GM21515 (cell line): ENCODE results near the gene RHPN2.
"Not testable (repeated sequence)": the region's sequence is repeated elsewhere in the genome, so short reads cannot be mapped to it uniquely, and the experiment has no call there.

Experiments used
- ATAC-seq: cut with Tn5 transposase; IDR thresholded peaks from one replicate; pipeline ENCODE4 v1.9.1; 2021; ENCODE audit not compliant: unreplicated experiment

RHPN2 gene

DNA sequence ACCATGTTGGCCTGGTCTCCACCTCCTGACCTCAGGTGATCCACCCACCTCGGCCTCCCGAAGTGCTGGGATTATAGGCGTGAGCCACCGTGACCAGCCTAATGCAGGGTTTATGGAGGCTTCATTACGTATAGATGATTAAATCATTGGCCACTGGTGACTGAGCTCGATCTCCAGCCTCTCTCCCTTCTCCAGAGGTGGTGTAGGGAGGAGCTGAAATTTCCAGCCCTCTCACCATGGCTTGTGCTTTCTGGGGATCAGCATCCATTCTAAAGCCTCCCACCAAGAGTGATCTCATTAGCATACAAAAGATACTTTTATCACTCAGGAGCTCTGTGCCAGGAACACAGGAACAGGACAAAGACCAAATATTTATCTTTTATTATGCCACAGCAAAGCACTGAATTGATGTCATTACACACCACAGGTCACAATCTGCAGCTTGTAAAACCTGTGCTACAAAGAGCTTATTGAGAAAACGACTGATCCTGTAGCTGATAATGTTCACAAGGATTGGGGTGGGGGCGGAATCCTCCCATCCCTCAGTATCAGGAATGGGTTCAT, 32.4 kb downstream of the RHPN2 start:
- ATAC-seq, result no peak

DNA sequence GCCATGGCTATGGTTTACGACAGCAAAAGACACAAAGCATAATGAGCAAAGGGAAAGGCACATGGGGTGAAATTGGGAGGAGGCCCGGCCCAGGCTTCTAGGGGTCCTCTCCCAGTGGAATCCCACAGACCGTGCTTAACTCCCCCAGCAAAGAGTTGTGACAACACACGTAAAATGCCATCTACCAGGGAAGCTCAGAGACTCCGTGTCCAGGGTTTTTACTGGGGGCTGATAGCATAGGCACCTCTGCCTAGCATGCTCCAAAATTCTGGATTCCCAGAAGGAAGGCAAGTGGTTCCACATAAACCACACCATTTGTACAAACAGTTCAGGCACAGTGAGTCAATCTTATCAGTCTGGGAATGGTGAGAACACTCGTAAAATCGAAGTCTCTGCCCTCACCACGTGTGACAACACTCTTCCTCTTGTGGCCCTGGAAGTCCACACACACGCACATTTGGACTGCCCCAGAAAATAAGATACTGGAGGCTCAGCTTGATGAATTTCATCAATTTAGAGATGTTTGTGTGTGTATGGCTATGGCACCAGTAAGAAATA, 34.9 kb downstream of the RHPN2 start:
- no peak for ATAC-seq

DNA sequence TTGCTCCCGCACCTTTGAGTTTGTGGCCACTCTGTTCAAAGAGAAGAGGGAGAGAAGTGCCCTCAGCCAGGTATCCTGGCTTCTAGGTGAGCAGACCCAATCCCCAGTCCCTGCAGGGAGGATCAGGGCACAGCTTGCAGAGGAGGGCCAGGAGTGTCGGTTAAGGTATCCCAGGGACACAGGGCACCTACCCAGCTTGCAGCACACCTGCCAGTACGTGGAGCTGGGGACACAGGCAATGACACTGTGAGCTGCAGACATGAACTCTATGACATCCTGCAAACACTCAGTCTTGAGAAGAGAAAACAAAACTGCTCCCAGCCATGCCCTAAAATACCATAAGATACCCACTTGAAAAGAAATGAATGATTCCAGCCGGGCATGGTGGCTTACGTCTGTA, 38.1 kb downstream of the RHPN2 start:
- ATAC-seq, result not testable (repeated sequence)

DNA sequence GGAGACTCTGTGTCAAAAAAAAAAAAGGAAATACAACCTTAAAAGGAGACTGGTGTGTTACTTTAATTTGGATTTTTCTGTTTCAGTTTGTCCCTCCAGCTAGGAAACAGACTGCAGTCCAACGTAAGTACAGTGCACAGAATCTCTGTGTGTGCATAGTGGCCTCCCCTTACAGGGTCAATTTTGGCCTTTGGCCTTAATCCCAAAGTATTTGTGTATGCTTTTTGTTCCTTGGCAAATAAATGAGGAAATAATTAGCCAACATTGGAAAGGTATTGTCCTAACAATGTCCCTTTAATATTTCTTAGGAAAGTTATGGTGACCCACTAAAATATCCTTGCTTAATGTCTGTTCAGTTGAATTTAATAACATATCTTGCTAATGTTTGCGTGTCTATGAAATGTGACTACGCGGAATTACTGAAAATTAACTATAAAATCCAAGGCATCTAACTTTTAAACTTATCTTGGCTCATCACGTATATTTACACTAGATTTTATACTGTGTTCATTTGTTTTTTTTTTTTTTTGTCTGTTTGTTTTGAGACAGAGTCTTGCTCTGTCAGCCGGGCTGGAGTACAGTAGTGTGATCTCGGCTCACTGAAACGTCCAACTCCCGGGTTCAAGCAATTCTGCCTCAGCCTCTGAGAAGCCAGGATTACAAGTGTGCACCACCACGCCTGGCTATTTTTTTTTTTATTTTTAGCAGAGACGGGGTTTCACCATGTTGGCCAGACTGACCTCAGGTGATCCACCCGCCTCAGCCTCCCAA, 39.0 kb downstream of the RHPN2 start:
- ATAC-seq, result not testable (repeated sequence)

DNA sequence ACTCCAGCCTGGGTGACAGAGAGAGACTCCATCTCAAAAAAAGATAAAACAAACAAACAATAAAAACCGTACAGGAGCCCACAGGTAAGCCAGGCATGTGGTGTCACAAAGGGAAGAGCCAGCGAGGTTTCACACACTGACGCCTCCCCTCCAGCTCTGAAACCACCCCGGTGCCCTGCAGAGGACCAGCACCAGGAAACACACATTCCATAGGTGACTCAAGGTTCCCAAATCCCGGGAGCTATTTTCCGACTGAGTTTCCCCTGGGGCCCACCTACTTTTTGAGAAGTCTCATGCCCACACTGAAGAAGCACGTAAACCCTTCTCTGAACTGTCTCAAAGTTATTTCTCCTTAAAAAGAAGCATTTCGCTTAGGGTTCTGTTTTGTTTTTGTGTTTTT, 40.3 kb downstream of the RHPN2 start:
- ATAC-seq, result no peak

DNA sequence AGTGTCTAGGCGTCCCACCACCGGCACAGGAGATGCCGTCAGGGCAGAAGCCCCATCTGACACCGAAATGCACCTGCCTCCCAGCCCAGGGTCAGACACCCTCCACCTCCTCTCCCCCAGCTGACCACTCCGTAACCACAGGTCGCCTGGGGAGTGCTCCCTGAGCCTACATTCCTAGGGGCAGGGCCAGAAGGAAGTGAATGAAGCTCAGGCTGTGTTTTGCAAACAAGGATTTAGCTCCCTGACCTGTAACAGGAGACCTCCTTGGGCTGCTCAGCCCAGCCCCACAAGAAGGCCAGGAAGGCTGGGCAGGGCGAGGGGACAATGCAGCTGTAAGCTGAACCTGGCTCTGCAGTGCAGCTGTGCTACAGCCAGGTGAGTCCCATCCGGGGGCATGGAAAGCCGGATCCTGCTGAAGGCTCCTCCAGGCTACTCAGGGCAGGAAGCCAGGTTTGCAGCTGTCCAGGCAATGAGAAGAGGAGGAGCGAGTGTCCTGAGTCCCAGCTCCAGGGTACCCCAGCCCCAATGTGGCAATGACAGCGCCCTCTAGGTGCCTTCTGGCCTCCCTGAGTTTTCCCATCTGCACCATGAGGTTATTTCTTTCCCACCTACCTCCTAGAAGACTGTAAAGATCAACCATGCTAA, 42.1 kb downstream of the RHPN2 start:
- ATAC-seq, result no peak

DNA sequence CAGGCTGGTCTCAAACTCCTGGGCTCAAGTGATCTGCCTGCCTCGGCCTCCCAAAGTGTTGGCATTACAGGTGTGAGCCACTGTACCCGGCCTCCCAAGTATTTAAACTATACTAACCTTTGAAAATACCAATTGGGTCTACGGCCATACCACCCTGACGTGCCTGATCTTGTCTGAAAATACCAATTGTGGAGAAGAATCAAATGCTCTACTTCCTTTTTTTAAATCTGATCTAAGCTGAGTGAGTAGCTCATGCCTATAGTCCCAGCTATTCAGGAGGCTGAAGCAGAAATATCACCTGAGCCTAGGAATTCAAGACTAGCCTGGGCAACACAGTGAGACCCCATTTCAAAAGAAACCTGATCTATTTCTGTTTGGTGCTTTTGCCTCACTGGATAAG, 53.8 kb downstream of the RHPN2 start:
- not testable (repeated sequence) for ATAC-seq

DNA sequence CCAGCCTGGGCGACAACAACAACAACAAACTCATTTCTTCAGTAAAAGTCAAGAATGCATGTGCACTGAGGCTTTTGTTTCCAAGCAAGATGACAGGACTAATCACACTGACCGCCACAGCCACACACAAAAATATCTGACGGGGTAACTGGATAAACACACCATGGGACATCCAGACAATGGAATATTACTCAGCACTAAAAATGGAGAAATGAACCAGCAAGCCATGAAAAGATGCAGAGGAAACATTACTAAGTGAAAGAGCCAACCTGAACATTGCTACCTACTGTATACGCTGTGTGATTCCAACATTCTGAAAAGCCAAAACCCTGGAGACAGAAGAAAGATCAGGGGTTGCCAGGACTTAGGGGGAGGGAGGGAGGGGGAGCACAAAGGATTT, 56.0 kb downstream of the RHPN2 start:
- no peak for ATAC-seq

DNA sequence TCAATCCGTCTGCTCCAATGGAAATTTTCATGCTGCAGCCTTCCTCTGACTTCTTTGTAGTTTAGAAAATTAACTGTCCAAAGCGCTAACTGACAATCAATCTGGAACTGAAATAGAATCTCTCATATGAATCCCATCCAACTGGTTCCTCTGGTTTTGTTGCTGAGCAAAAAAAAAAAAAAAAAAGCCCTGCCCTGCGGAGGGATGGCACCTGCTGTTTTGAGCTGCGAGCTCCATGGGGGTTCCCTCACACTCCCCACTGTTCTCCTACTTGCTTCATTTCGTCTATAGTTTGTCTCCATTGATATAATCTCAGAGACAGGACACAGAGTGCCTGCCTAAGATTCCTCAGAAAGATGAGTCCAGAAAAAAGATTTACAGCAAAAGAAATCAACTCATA, 59.2 kb downstream of the RHPN2 start:
- ATAC-seq, result no peak

DNA sequence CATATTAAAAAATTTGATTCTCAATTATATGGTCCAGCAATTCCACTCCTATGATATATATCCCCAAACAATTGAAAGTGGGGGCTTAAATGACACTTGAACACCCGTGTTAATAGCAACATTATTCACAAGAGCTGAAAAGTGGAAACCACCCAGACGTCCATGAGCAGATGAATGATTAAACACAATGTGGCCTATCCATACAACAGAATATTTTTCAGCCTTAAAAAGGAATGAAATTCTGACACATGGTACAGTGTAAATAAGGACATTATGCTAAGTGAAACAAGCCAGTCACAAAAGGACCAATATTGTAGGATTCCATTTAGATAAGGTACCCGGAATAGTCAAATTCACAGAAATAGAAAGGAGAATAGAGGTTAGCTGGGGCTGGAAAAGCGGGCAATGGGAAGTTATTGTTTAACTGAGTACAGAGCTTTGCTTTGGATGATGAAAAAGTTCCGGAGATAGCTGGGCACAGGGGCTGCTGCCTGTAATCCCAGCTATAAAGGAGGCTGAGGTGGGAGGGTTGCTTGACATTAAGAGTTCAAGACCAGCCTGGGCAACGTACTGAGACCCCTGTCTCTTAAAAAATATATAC, 61.2 kb downstream of the RHPN2 start:
- ATAC-seq, result not testable (repeated sequence)

DNA sequence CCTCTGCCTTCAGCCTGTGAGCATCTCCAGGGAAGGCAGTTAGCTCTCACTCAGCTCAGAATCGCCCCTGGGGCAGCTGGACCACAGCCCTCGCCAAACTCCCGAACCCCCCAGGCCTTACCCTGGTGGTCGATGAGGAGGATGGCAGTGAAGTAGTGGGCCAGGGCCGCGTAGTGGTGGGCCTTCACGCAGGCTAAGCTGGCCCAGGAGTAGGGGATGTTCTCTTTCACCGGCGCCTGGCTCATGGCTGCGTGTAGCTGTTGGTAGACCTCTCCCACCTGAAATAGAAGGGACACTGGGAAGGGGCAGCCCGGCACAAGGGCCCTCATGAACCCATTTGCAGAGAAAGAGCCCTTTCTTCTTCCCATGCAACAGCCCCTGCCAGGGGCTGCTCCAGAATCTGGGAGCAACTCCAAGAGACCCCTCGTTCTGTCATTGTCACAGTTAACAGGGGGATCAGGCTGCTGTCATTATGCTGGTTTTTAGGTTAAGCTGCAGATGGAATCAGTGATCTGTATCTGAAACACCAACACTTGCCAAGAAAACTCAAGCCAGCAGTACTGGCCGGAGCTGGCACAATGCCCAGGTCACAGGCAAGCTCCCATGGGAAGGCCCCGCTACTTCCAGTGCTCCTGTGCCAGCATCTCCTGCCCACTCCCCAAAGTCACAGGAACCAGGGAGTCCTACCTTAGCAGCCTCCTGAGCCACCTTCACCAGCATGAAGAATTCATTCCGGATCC, 62.4 kb downstream of the RHPN2 start:
- ATAC-seq, result not testable (repeated sequence)

DNA sequence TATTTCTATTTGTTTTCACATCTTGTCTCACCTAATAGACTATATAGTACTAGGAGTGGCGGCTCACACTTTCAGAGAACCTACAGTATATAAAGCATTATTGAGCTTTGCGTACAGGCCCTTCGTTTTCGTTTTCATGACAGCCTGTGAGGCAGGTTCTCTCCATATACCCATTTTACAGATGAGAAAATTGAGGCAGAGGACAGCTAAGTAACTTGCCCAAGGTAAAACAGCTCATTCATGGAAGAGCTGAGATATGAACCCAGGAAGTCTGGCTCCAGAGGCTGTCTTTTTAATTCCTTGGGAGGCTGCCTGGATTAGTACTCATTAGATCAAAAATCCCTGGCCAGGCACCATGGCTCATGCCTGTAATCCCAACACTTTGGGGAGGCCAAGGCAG, 63.8 kb downstream of the RHPN2 start:
- ATAC-seq, result no peak

DNA sequence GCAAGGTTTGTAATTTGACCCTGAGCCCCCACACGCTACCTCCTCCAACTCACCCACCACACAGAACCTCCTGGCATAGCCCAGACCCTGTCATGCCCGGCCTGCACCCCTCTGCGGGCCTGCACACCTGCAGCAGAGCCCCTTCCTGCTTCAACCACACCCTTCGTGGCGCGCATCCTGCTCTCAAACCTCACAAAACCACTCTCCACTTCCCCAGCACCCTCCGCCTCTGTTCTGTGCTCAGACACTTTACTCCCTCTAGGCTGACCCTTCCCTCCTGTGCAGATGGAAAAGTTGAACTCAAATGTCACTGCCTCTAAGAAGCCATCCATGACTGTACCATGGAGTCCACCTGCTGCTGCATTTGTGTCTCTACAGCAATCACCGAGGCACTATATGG, 64.2 kb downstream of the RHPN2 start:
- no peak for ATAC-seq

DNA sequence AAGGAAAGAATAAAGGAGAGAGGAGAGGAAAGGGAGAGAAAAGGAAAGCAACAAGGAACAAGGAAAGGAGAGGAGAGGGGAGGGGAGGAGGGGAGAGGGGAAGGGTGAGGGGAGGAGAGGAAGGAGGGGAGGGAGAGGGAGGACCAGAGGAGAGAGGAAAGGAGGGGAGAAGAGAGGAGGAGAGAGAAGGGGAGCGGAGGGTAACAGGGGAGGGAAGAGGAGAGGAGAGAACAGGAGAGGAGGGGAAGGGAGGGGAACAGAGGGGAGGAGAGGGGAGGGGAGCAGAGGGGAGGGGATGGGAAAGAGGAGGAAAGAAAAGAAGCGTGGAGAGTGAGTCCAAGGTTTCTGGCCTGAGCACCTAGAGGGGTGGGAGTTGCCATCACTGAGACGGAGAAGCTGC, 66.0 kb downstream of the RHPN2 start:
- no peak for ATAC-seq

DNA sequence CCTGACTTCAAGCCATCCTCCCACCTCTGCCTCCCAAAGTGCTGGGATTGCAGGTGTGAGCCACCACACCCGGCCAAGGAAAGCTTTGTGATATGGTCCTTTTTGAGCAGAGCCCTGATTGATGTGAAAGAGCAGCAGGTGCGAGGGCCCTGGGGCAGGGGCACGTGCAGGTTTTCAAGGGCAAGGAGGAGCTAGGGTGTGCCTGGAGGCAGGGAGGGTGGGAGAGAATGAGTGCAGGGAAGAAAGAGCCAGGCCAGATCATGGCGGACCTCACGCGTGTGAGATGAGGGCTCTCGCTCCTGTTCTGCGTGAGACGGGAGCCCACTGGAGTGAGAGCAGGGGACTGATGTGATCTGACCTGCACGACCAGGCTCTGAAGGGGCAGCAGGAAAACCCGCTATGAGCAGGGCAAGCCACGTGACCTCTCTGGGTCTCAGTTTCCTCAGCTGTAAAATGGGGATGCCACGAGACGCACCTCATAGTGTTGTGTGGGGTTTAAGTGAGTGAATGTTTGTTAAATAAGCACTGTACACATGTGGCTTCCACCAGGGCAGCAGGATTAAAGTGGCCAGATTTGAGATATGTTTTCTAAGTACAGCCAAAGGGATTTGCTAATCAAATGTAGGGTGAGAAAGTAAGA, 66.9 kb downstream of the RHPN2 start:
- no peak for ATAC-seq

DNA sequence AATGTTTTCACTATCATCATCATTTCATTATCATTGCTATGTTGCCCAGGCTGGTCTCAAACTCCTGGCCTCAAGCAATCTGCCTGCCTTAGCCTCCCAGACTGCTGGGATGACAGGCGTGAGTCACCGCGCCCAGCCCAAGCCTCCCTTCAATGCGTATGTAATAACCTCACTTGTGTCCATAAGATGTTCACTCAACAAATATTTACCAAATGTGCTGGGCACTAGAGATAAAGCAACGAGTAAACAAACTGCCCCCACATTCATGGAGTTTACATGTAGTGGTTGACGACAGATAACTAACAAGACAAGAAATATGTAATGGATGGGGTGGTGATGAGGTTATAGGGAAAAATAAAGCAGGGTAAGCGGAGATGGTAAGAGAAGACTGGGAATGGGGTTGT, 67.6 kb downstream of the RHPN2 start:
- not testable (repeated sequence) for ATAC-seq

DNA sequence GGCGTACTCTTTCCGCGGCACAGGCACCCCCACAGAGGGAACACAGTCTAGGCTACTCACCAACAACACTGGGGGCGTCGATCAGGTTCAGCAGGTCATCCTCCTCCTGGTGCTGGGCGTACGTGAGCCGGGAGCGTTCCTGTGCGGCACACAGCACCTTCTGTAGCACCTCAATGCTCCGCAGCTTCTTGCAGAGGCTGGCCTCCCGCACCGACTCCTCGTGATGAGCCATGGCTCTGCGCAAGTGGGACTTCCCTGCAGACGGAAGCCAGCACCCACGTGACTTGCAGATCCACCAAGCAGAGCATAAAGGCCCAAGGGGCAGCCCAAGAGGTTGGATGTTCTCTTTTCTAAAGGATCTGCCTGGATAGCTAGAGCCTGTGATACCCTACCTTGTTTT, 68.7 kb downstream of the RHPN2 start:
- ATAC-seq, result not testable (repeated sequence)

DNA sequence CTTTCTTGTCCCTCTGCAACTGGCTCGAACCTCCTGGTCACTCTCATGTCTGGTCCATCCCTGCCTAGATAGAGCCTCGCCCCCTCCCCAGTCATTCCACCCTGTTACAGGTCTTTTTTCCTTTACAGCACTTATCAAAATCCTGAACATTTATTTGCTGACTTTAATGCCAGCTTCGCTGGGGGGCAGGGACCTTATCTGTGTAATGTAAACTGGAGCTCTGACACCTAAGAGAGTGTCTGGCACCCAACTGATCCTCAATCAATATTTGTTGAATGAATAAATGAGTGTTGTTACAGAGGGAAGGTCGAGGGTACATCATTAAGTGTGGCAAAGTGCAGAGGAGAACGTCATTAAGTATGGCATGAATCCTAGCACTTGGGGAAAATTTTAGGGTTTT, 76.0 kb downstream of the RHPN2 start:
- no peak for ATAC-seq

DNA sequence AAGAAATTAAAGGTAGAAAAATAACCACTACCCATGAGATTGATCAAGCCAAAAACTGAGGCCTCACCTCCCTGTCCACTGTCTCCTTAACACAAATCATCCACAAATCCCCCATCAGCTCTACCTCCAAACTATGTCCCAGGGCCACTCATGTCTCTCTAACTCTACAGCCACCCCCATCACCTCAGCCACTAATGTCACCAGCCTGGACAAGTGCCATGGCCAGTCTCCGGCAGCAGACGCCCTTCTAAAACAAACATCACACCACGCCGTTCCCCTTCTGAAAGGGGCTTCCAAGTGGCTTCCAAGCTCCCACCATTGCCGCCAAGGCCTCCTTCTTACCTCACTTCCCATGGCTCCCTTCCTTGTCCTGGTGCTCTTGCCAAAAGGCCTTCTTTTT, 76.4 kb downstream of the RHPN2 start:
- ATAC-seq, result not testable (repeated sequence)

DNA sequence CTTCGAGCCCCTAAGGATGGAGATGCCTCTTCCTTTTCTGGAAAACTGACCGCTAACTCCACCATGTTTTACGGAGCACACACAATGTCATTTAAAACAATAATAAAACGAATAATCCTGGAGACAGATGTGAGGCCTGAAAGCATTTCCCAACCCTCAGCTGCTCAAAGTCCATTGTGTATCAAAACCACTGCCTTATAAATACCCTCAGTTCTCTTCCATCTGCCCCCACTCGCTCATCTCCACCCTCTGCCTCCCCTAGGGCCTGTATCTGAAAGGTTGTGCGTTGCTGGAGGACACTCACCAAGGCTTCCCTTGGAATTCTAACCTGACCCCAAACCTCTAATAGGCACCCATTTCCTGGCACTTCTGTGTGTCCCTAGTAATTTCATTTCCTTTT, 82.2 kb downstream of the RHPN2 start:
- not testable (repeated sequence) for ATAC-seq
